GM23338 (cell line): ENCODE results near the gene BTBD9. TPM values are rescaled to one million over a fixed set of nuclear protein-coding genes. Genes with fewer than 3 reads are reported as not detected.

Source experiments
- ATAC-seq: fragments of 200-7000 bp; cut with Tn5 transposase; 3 replicates; pipeline ENCODE4 v1.9.1; 2020
- DNase-seq: peaks from one replicate; pipeline ENCODE4 v3.0.0-alpha.2; 2015; ENCODE audit warnings: low spot score
- H2AFZ ChIP-seq: fragments of 200-600 bp; sonication (generic); 2 replicates; pipeline ENCODE4 v1.8.0; 2016; ENCODE audit warnings: antibody characterized with exemption, mild to moderate bottlenecking, moderate library complexity
- H3F3A ChIP-seq: fragments of 200-600 bp; sonication (generic); replicated peaks from 2 replicates; pipeline ENCODE4 v1.8.0; 2017; ENCODE audit warnings: antibody characterized with exemption, mixed run types, low read depth
- H3K27ac ChIP-seq: fragments of 200-600 bp; sonication (generic); 2 replicates; pipeline ENCODE4 v1.6.1; 2016; ENCODE audit warnings: low read depth
- H3K27me3 ChIP-seq: fragments of 200-600 bp; sonication (generic); 2 replicates; pipeline ENCODE4 v1.8.0; 2016; ENCODE audit warnings: mild to moderate bottlenecking, mixed run types, moderate library complexity; ENCODE audit not compliant: insufficient read depth
- H3K36me3 ChIP-seq: fragments of 200-600 bp; sonication (generic); 2 replicates; pipeline ENCODE4 v1.8.0; 2016; ENCODE audit warnings: mild to moderate bottlenecking; ENCODE audit not compliant: insufficient read depth
- H3K4me1 ChIP-seq: fragments of 200-600 bp; sonication (generic); 2 replicates; pipeline ENCODE4 v1.8.0; 2016; ENCODE audit warnings: mild to moderate bottlenecking, moderate library complexity; ENCODE audit not compliant: insufficient read depth
- H3K4me2 ChIP-seq: fragments of 200-600 bp; sonication (generic); 2 replicates; pipeline ENCODE4 v1.7.1; 2017; ENCODE audit warnings: mixed run types
- H3K4me3 ChIP-seq: fragments of 200-600 bp; sonication (generic); 2 replicates; pipeline ENCODE4 v1.6.1; 2016; ENCODE audit warnings: mixed run types
- H3K79me2 ChIP-seq: fragments of 200-600 bp; sonication (generic); replicated peaks from 2 replicates; pipeline ENCODE4 v1.8.0; 2017; ENCODE audit warnings: mild to moderate bottlenecking; ENCODE audit not compliant: insufficient read depth
- H3K9me2 ChIP-seq: fragments of 200-600 bp; sonication (generic); 2 replicates; pipeline ENCODE4 v1.8.0; 2017; ENCODE audit not compliant: insufficient read depth
- H4K20me1 ChIP-seq: fragments of 200-600 bp; sonication (generic); replicated peaks from 2 replicates; pipeline ENCODE4 v1.8.0; 2017; ENCODE audit warnings: mild to moderate bottlenecking; ENCODE audit not compliant: insufficient read depth
- H3K27ac Mint-ChIP-seq: 2 replicates; pipeline ENCODE4 v1.8.0; 2020; ENCODE audit warnings: inconsistent platforms, mild to moderate bottlenecking, moderate library complexity, mixed read lengths
- H3K27me3 Mint-ChIP-seq: 3 replicates; pipeline ENCODE4 v1.8.0; 2022; ENCODE audit warnings: low read depth, mild to moderate bottlenecking, moderate library complexity, mixed read lengths, inconsistent platforms; ENCODE audit not compliant: insufficient read depth, poor library complexity
- H3K36me3 Mint-ChIP-seq: 3 replicates; pipeline ENCODE4 v1.8.0; 2021; ENCODE audit warnings: low read depth, mild to moderate bottlenecking, inconsistent platforms, moderate library complexity, mixed read lengths
- H3K4me1 Mint-ChIP-seq: 3 replicates; pipeline ENCODE4 v1.8.0; 2020; ENCODE audit warnings: mild to moderate bottlenecking, inconsistent platforms, mixed read lengths
- H3K4me3 Mint-ChIP-seq: 3 replicates; pipeline ENCODE4 v1.8.0; 2021; ENCODE audit warnings: moderate library complexity, mild to moderate bottlenecking, inconsistent platforms, mixed read lengths
- H3K9me3 Mint-ChIP-seq: 3 replicates; pipeline ENCODE4 v1.8.0; 2020; ENCODE audit warnings: moderate library complexity, mild to moderate bottlenecking, inconsistent platforms, mixed read lengths
- CREB1 ChIP-seq: fragments of 250-450 bp; sonication (Bioruptor Pico); IDR thresholded peaks from 2 replicates; pipeline ENCODE4 v1.5.0; 2020; ENCODE audit warnings: low read depth, mild to moderate bottlenecking, moderate library complexity
- EZH2 ChIP-seq: fragments of 200-600 bp; sonication (generic); IDR thresholded peaks from one replicate; pipeline ENCODE4 v1.8.0; 2017; ENCODE audit warnings: antibody characterized with exemption, mild to moderate bottlenecking, low read depth; ENCODE audit not compliant: unreplicated experiment
- EZH2phosphoT487 ChIP-seq: fragments of 200-600 bp; sonication (generic); IDR thresholded peaks from one replicate; pipeline ENCODE4 v1.8.1; 2018; ENCODE audit warnings: antibody characterized with exemption; ENCODE audit not compliant: unreplicated experiment
- JUNB ChIP-seq: IDR thresholded peaks from one replicate; pipeline ENCODE4 v1.6.1; 2016; ENCODE audit warnings: antibody characterized with exemption; ENCODE audit not compliant: unreplicated experiment
- NANOG ChIP-seq: IDR thresholded peaks from 2 replicates; pipeline ENCODE4 v1.6.1; 2016; ENCODE audit warnings: antibody characterized with exemption, borderline replicate concordance
- POLR2AphosphoS5 ChIP-seq: IDR thresholded peaks from 2 replicates; pipeline ENCODE4 v1.6.1; 2016; ENCODE audit warnings: antibody characterized with exemption, low read depth
- STAT1 ChIP-seq: IDR thresholded peaks from one replicate; pipeline ENCODE4 v1.6.1; 2016; ENCODE audit warnings: antibody characterized with exemption; ENCODE audit not compliant: unreplicated experiment
- ZNF114 ChIP-seq: fragments of 250-450 bp; sonication (Bioruptor Pico); IDR thresholded peaks from 2 replicates; pipeline ENCODE4 v1.5.0; 2020; ENCODE audit warnings: mild to moderate bottlenecking, moderate library complexity
- ZNF331 ChIP-seq: fragments of 250-450 bp; sonication (Bioruptor Pico); IDR thresholded peaks from 2 replicates; pipeline ENCODE4 v1.5.0; 2020; ENCODE audit warnings: low read depth, mild to moderate bottlenecking, moderate library complexity
- polyA plus RNA-seq: library from polyadenylated mRNA; unstranded; fragments of >200 nt; fragmentation: Nextera tagmentation; extraction: Ambion mirVana; gene quantifications from 2 replicates; pipeline ENCODE4 v1.2.1, GENCODE V29; 2016
- total RNA-seq: library from RNA; depleted of rRNA; stranded (reverse); fragments of >200 nt; shearing (Covaris generic); gene quantifications from 2 replicates; pipeline ENCODE4 v1.2.3, GENCODE V29; 2014
- TF ChIP-seq, protein P1 (sequence below): fragments of 250-450 bp; sonication (Bioruptor Pico); IDR thresholded peaks from 2 replicates; pipeline ENCODE4 v1.5.0; 2020; ENCODE audit warnings: mild to moderate bottlenecking, moderate library complexity
- TF ChIP-seq, protein P2 (sequence below), 2 experiments: fragments of 200-600 bp in 1 of 2; sonication (generic) in 1 of 2; conservative IDR thresholded peaks; 2 replicates each; pipeline versions ENCODE4 v1.5.1 to v1.6.1; 2016 to 2017; ENCODE audit warnings: antibody characterized with exemption in 2 of 2, low read depth in 2 of 2, mild to moderate bottlenecking in 2 of 2, moderate library complexity in 1 of 2
- TF ChIP-seq, protein P3 (sequence below): IDR thresholded peaks from one replicate; pipeline ENCODE4 v1.6.1; 2018; ENCODE audit warnings: antibody characterized with exemption; ENCODE audit not compliant: unreplicated experiment
- TF ChIP-seq, protein P4 (sequence below): IDR thresholded peaks from 2 replicates; pipeline ENCODE4 v1.6.1; 2016; ENCODE audit warnings: antibody characterized with exemption

The BTBD9 gene
- total and polyA plus RNA-seq, 2 experiments from 2014 or later, result 4.2 to 5.3 TPM

DNA sequence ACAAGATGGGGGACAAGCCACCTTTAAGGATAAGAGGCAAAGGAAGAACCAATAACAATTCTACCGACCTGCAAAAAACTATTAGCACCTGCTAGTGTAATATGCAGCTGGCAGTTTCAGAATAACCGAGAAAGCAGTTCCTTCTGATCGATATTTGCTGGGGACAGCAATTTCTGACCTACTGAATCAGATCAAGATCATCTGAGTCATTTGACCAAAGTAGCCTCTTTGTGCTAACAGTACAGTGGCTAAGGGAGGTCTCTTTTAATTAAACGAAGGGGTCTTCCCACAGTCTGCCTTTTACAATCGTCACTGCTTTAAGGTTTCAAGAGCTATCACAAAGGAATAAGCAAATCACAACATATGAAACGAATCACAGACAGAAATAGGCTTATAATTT is 318.9 kb downstream of the BTBD9 start:
- Histone ChIP-seq H4K20me1 (no peaks in the 10 kb centered on the region), H3K79me2 (no peaks in the 10 kb centered on the region), H3K4me1 (no peaks in the 10 kb centered on the region), H3K4me3 (no peak overlapping the region), H3K4me2 (no peak overlapping the region), H3F3A (no peaks in the 10 kb centered on the region), H3K27me3 (no peaks in the 10 kb centered on the region), H3K36me3 (no peaks in the 10 kb centered on the region), H3K9me2 (no peaks in the 10 kb centered on the region), H3K27ac (no peak overlapping the region), H2AFZ (no peak overlapping the region)
- H3K27ac Mint-ChIP-seq, result no peak overlapping the region
- H3K4me1 Mint-ChIP-seq, result peaks cover 7% of the 10 kb centered on the region; the same call in 1 of the 3 replicates
- no peak overlapping the region for H3K4me3 Mint-ChIP-seq
- no peaks in the 10 kb centered on the region for H3K36me3 Mint-ChIP-seq
- H3K9me3 Mint-ChIP-seq, result no peaks in the 10 kb centered on the region
- TF ChIP-seq EZH2 (no peak), ZNF114 (no peak), ZNF331 (CRISPR knock-in tag) (no peak), EZH2phosphoT487 (no peak), JUNB (no peak), POLR2AphosphoS5 (no peak), STAT1 (no peak), CREB1 (CRISPR knock-in tag) (no peak), NANOG (no peak)
- TF ChIP-seq, protein P1, sequence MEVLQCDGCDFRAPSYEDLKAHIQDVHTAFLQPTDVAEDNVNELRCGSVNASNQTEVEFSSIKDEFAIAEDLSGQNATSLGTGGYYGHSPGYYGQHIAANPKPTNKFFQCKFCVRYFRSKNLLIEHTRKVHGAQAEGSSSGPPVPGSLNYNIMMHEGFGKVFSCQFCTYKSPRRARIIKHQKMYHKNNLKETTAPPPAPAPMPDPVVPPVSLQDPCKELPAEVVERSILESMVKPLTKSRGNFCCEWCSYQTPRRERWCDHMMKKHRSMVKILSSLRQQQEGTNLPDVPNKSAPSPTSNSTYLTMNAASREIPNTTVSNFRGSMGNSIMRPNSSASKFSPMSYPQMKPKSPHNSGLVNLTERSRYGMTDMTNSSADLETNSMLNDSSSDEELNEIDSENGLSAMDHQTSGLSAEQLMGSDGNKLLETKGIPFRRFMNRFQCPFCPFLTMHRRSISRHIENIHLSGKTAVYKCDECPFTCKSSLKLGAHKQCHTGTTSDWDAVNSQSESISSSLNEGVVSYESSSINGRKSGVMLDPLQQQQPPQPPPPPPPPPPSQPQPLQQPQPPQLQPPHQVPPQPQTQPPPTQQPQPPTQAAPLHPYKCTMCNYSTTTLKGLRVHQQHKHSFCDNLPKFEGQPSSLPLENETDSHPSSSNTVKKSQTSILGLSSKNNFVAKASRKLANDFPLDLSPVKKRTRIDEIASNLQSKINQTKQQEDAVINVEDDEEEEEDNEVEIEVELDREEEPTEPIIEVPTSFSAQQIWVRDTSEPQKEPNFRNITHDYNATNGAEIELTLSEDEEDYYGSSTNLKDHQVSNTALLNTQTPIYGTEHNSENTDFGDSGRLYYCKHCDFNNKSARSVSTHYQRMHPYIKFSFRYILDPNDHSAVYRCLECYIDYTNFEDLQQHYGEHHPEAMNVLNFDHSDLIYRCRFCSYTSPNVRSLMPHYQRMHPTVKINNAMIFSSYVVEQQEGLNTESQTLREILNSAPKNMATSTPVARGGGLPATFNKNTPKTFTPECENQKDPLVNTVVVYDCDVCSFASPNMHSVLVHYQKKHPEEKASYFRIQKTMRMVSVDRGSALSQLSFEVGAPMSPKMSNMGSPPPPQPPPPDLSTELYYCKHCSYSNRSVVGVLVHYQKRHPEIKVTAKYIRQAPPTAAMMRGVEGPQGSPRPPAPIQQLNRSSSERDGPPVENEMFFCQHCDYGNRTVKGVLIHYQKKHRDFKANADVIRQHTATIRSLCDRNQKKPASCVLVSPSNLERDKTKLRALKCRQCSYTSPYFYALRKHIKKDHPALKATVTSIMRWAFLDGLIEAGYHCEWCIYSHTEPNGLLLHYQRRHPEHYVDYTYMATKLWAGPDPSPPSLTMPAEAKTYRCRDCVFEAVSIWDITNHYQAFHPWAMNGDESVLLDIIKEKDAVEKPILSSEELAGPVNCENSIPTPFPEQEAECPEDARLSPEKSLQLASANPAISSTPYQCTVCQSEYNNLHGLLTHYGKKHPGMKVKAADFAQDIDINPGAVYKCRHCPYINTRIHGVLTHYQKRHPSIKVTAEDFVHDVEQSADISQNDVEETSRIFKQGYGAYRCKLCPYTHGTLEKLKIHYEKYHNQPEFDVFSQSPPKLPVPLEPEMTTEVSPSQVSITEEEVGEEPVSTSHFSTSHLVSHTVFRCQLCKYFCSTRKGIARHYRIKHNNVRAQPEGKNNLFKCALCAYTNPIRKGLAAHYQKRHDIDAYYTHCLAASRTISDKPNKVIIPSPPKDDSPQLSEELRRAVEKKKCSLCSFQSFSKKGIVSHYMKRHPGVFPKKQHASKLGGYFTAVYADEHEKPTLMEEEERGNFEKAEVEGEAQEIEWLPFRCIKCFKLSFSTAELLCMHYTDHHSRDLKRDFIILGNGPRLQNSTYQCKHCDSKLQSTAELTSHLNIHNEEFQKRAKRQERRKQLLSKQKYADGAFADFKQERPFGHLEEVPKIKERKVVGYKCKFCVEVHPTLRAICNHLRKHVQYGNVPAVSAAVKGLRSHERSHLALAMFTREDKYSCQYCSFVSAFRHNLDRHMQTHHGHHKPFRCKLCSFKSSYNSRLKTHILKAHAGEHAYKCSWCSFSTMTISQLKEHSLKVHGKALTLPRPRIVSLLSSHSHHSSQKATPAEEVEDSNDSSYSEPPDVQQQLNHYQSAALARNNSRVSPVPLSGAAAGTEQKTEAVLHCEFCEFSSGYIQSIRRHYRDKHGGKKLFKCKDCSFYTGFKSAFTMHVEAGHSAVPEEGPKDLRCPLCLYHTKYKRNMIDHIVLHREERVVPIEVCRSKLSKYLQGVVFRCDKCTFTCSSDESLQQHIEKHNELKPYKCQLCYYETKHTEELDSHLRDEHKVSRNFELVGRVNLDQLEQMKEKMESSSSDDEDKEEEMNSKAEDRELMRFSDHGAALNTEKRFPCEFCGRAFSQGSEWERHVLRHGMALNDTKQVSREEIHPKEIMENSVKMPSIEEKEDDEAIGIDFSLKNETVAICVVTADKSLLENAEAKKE (CRISPR knock-in tag), result no peak
- TF ChIP-seq, protein P2, sequence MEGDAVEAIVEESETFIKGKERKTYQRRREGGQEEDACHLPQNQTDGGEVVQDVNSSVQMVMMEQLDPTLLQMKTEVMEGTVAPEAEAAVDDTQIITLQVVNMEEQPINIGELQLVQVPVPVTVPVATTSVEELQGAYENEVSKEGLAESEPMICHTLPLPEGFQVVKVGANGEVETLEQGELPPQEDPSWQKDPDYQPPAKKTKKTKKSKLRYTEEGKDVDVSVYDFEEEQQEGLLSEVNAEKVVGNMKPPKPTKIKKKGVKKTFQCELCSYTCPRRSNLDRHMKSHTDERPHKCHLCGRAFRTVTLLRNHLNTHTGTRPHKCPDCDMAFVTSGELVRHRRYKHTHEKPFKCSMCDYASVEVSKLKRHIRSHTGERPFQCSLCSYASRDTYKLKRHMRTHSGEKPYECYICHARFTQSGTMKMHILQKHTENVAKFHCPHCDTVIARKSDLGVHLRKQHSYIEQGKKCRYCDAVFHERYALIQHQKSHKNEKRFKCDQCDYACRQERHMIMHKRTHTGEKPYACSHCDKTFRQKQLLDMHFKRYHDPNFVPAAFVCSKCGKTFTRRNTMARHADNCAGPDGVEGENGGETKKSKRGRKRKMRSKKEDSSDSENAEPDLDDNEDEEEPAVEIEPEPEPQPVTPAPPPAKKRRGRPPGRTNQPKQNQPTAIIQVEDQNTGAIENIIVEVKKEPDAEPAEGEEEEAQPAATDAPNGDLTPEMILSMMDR (conservative IDR thresholded peaks at IDR 0.05; ENCODE audit: low read depth in 2 of 2), result no peak
- TF ChIP-seq, protein P3, sequence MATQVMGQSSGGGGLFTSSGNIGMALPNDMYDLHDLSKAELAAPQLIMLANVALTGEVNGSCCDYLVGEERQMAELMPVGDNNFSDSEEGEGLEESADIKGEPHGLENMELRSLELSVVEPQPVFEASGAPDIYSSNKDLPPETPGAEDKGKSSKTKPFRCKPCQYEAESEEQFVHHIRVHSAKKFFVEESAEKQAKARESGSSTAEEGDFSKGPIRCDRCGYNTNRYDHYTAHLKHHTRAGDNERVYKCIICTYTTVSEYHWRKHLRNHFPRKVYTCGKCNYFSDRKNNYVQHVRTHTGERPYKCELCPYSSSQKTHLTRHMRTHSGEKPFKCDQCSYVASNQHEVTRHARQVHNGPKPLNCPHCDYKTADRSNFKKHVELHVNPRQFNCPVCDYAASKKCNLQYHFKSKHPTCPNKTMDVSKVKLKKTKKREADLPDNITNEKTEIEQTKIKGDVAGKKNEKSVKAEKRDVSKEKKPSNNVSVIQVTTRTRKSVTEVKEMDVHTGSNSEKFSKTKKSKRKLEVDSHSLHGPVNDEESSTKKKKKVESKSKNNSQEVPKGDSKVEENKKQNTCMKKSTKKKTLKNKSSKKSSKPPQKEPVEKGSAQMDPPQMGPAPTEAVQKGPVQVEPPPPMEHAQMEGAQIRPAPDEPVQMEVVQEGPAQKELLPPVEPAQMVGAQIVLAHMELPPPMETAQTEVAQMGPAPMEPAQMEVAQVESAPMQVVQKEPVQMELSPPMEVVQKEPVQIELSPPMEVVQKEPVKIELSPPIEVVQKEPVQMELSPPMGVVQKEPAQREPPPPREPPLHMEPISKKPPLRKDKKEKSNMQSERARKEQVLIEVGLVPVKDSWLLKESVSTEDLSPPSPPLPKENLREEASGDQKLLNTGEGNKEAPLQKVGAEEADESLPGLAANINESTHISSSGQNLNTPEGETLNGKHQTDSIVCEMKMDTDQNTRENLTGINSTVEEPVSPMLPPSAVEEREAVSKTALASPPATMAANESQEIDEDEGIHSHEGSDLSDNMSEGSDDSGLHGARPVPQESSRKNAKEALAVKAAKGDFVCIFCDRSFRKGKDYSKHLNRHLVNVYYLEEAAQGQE, result no peak
- TF ChIP-seq, protein P4, sequence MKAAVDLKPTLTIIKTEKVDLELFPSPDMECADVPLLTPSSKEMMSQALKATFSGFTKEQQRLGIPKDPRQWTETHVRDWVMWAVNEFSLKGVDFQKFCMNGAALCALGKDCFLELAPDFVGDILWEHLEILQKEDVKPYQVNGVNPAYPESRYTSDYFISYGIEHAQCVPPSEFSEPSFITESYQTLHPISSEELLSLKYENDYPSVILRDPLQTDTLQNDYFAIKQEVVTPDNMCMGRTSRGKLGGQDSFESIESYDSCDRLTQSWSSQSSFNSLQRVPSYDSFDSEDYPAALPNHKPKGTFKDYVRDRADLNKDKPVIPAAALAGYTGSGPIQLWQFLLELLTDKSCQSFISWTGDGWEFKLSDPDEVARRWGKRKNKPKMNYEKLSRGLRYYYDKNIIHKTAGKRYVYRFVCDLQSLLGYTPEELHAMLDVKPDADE, result no peak
- ATAC-seq (no peak), DNase-seq (no peak)
- H3K27me3 Mint-ChIP-seq, result no peaks in the 10 kb centered on the region
